ENCODE data around the gene SLC35E2B.

Gene SLC35E2B

GRCh38 chr1:1623181-1623630 is 69.4 kb downstream of the SLC35E2B start:
- Histone ChIP-seq H3K9me3 (ENCODE audit: severe bottlenecking) (no peaks in the 10 kb centered on the region), H3K36me3 (peaks cover 6% of the 10 kb centered on the region), H3K27me3 (ENCODE audit: insufficient read depth, low read depth, severe bottlenecking) (no peaks in the 10 kb centered on the region), H3K4me3 (ENCODE audit: low read depth, low read length) (no peak overlapping the region), H3K27ac (no peak overlapping the region)
- TF ChIP-seq, protein P1, sequence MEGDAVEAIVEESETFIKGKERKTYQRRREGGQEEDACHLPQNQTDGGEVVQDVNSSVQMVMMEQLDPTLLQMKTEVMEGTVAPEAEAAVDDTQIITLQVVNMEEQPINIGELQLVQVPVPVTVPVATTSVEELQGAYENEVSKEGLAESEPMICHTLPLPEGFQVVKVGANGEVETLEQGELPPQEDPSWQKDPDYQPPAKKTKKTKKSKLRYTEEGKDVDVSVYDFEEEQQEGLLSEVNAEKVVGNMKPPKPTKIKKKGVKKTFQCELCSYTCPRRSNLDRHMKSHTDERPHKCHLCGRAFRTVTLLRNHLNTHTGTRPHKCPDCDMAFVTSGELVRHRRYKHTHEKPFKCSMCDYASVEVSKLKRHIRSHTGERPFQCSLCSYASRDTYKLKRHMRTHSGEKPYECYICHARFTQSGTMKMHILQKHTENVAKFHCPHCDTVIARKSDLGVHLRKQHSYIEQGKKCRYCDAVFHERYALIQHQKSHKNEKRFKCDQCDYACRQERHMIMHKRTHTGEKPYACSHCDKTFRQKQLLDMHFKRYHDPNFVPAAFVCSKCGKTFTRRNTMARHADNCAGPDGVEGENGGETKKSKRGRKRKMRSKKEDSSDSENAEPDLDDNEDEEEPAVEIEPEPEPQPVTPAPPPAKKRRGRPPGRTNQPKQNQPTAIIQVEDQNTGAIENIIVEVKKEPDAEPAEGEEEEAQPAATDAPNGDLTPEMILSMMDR (IDR thresholded peaks at IDR 0.05; ENCODE audit: low read depth, low read length): no peak
- DNase-seq: no peak

GRCh38 chr1:1622788-1623094 is 69.9 kb downstream of the SLC35E2B start:
- H3K27ac ChIP-seq: no peak overlapping the region
- DNase-seq: no peak
- no peaks in the 10 kb centered on the region for H3K27me3 ChIP-seq (ENCODE audit: insufficient read depth, low read depth, severe bottlenecking)
- H3K4me3 ChIP-seq (ENCODE audit: low read depth, low read length): no peak overlapping the region
- TF ChIP-seq, protein P1 (IDR thresholded peaks at IDR 0.05; ENCODE audit: low read depth, low read length): no peak
- peaks cover 10% of the 10 kb centered on the region for H3K36me3 ChIP-seq
- H3K9me3 ChIP-seq (ENCODE audit: severe bottlenecking): no peaks in the 10 kb centered on the region

GRCh38 chr1:1622010-1622787 is 70.4 kb downstream of the SLC35E2B start:
- H3K27ac ChIP-seq: no peak overlapping the region
- no peaks in the 10 kb centered on the region for H3K27me3 ChIP-seq (ENCODE audit: insufficient read depth, low read depth, severe bottlenecking)
- no peak overlapping the region for H3K4me3 ChIP-seq (ENCODE audit: low read depth, low read length)
- peaks cover 16% of the 10 kb centered on the region for H3K36me3 ChIP-seq
- TF ChIP-seq, protein P1 (IDR thresholded peaks at IDR 0.05; ENCODE audit: low read depth, low read length): no peak
- no peak for DNase-seq
- H3K9me3 ChIP-seq (ENCODE audit: severe bottlenecking): no peaks in the 10 kb centered on the region

DNA sequence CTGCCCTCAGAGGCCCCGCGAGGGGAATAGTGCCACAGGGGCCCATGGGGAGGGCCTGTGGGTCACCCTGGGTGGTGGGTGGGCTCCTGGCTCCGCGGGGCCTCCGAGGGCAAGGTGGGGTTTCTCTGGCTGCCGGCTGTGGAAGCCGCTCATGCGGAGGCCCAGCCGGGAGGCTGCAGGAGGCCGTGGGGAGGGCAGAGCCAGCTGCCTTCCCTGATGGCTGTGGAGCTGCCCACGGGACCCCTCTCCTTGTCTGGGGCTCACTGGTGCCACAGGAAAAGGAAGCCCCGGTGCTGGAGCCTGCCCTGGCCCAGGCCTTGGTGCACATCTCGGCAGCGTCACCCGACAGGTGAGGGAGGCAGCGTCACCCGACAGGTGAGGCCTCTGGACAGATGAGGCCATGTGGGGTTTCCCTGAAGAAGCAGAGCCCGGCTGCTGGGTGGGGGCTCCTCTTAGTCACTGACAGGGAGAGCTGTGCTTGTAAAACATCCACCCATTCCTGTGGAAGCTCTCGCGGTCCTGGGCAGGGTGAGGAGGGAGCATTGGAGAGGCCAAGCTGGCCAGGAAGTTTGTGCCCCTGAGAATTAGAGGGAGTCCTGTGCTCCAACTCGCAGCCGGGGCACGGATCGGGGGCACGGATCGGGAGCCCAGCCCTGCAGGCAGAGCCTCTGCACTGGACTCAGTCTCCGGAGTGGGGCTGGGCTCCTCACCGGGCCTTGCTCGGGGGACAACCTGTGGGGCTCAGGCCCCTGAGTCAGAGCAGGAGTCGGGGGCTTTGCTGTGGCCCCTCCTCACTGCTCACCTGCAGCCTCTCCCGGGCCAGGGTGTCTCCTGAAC is 71.2 kb downstream of the SLC35E2B start:
- DNase-seq: no peak
- H3K27ac ChIP-seq: no peak overlapping the region
- TF ChIP-seq, protein P1 (IDR thresholded peaks at IDR 0.05; ENCODE audit: low read depth, low read length): no peak
- no peak overlapping the region for H3K4me3 ChIP-seq (ENCODE audit: low read depth, low read length)
- no peaks in the 10 kb centered on the region for H3K9me3 ChIP-seq (ENCODE audit: severe bottlenecking)
- H3K36me3 ChIP-seq: peaks cover 20% of the 10 kb centered on the region
- H3K27me3 ChIP-seq (ENCODE audit: insufficient read depth, low read depth, severe bottlenecking): no peaks in the 10 kb centered on the region

- Histone ChIP-seq H3K27me3 (ENCODE audit: insufficient read depth, low read depth, severe bottlenecking) (no peaks in the 10 kb centered on the region), H3K4me3 (ENCODE audit: low read depth, low read length) (no peak overlapping the region), H3K36me3 (peaks cover 20% of the 10 kb centered on the region), H3K9me3 (ENCODE audit: severe bottlenecking) (no peaks in the 10 kb centered on the region), H3K27ac (no peak overlapping the region)
- DNase-seq: no peak
- TF ChIP-seq, protein P1 (IDR thresholded peaks at IDR 0.05; ENCODE audit: low read depth, low read length): no peak
These were observed 72.0 kb downstream of the SLC35E2B start for GRCh38 chr1:1620433-1621139.
